C4-2B (cell line): Measurements from ENCODE around the gene TMA16.
"Not testable (repeated sequence)": the region's sequence is repeated elsewhere in the genome, so short reads cannot be mapped to it uniquely, and the experiment has no call there.

Experiments used
- H3K27ac ChIP-seq: fragments of 450-650 bp; 2 replicates; pipeline ENCODE4 v1.5.1; 2017
- CTCF ChIP-seq: fragments of 450-650 bp; conservative IDR thresholded peaks from 2 replicates; pipeline ENCODE4 v1.5.1; 2017; ENCODE audit warnings: mild to moderate bottlenecking
- ZFX ChIP-seq: fragments of 450-650 bp; IDR thresholded peaks from 2 replicates; pipeline ENCODE4 v1.6.1; 2017

TMA16 gene

GRCh38 chr4:163536091-163536490 is 41.6 kb downstream of the TMA16 start:
- no peak overlapping the region for H3K27ac ChIP-seq
- no peak for TF ChIP-seq CTCF
- no peak for TF ChIP-seq ZFX

DNA sequence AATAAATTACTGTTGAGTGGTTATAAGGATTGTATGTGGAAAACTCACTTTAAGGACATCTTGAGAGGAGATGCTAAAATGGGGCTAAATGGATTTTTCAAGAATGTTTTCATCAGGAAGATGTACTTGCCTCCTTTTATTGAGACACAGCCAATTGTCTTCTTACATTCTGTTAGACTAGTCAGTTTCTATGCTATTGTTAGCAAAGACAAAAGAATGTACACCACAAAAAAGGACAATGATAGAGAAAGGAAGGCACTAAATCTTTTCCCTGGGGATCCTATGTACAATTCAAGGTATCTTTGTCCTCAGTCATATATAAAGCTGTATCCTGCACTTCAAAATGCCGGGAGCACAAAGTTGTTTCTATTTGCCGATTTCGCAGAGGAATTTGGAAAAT is 42.6 kb downstream of the TMA16 start:
- TF ChIP-seq CTCF, result no peak
- no peak for TF ChIP-seq ZFX
- no peak overlapping the region for H3K27ac ChIP-seq

- not testable (repeated sequence) for H3K27ac ChIP-seq
Measured at GRCh38 chr4:163538820-163539219, 44.3 kb downstream of the TMA16 start.

DNA sequence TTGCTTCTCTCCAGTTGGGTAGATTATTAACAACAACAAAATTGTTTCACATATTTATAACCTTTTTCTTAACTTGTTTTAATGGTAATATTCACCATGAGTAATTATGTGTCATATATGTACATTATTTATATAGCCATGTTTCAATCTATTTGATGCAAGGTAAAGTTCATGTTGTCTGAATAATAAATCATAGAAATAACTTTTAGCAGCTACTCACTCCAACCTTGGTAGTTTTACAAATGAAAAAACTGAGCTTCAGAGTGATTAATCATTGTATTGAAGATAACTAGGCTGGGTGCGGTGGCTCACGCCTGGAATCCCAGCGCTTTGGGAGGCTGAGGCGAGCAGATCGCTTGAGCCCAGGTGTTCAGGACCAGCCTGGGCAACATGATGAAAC is 46.0 kb downstream of the TMA16 start:
- no peak for TF ChIP-seq CTCF
- H3K27ac ChIP-seq, result no peak overlapping the region

DNA sequence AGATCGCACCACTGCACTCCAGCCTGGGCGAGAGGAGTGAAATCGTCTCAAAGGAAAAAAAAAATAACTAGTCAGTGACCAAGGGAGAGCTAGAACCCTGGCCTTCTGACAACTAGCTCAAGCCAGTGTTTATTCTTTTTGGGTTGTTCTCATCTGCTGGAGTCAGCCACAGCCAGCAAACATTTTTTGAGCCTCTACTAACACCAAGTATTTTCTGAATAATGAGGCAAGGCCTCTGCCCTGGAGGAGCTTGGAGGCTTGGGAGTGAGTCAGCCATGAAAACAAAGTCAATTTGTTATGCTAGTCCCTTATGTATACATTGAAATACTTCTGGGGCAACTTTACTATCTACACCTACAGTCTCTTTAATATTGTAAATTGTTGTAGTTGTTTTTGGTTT is 46.5 kb downstream of the TMA16 start:
- TF ChIP-seq ZFX (no peak), CTCF (no peak)
- no peak overlapping the region for H3K27ac ChIP-seq

DNA sequence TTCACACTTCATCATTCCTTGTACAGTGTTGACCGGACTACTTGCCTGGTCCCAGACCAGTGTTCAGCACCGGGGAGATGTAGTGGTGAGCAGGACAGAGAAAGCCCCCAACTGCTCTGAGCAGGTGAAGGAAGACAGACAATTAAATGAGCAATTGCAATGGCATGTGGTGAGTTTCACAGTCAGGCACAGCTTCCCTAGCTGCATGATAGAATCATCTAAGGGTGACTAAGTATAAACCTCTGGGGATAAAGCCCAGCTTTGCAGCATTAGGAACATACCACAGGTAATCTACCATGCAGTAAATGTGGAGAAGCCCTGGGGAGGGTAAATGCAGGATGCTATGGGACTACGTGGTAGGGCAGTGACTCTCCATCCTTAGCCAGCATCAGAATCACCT is 47.8 kb downstream of the TMA16 start:
- TF ChIP-seq ZFX, result no peak
- no peak for TF ChIP-seq CTCF

DNA sequence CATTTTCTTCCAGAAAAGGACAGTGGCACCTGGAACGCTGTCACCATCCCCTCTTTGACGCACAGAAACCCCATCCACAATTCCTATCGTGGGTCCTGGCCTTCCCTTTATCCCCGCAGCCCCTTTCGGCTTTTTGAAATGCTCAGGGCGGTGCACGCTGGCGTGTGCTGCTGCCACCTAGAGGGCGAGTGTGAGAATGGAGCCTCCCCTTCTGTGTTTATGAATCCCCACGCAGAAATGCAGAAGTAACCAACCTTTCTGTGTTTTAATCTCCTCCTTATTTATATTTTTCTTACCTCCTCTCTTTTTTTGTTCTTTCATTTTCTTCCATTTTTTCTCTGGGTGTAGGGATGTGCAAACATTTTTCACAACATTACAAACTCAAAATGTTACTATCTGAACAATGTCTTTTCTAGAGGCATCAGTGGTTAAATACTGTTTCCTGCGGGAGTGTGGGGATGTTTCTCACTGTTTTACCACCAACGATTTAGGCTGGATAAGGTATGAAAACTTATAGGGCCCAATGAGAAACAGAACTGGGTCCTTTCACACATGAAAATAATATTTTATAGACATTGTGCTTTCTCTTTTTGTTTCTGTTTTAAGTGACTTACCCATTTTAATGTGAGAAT is 50.0 kb downstream of the TMA16 start:
- TF ChIP-seq ZFX (no peak), CTCF (peak; percentile 95)
- H3K27ac ChIP-seq, result no peak overlapping the region

More for the DNA sequence above, 47.8 kb downstream of the TMA16 start:
- no peak overlapping the region for H3K27ac ChIP-seq

DNA sequence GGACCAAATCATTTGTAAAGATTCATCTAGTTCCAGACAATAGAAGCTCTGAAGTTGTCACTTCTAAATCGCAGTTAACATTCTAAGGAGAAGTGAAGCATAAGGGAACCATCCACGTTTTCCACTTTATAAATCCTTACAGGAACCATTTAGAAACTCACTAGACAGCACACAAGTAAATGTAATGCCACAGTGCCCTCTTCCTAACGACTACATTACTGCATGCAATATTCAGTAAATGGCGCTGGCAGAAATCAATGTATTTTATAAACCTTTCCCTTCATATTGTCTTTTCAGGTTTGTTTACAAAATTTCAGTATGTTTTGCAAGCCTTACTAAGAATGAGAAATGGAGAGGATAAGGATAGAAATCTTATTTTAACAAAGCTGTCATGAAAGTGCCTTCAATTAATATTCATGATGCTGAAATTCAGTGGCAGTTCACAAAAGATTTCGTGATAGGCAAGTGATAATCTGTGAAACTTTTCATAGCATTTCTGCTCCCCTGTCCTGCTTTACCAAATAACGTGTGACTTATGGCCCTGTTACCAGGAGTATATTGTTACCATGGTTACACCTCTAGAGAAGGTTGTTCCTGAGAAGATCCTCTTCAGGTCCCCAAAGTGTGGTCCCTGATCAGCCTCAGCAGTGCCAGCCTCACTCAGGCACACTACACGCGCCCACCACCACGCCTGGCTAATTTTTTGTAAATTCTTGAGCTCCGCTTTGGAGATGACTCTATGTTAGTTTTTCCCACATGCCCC is 54.2 kb downstream of the TMA16 start:
- no peak overlapping the region for H3K27ac ChIP-seq
- TF ChIP-seq CTCF, result peak; percentile 74
- TF ChIP-seq ZFX, result no peak
